ENCODE results near the gene ACTR3C.

DNA sequence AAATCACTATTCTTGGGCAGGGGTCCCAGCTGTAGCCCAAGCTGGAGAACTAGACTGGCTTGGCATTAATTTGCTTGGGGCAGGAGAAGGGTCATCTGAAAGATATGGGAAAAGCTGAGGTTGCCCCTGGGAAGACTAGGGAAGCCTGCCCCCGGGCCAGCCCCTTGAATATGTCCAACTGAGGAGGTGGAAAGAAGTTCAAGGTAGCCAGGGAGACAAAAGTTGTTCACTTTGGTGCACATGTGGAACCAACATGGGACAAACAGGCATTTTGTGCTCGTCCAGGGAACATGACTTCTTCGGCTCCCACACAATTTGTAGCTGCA lies 1.6 kb downstream of the ACTR3C start:
- TF ChIP-seq, protein P1, sequence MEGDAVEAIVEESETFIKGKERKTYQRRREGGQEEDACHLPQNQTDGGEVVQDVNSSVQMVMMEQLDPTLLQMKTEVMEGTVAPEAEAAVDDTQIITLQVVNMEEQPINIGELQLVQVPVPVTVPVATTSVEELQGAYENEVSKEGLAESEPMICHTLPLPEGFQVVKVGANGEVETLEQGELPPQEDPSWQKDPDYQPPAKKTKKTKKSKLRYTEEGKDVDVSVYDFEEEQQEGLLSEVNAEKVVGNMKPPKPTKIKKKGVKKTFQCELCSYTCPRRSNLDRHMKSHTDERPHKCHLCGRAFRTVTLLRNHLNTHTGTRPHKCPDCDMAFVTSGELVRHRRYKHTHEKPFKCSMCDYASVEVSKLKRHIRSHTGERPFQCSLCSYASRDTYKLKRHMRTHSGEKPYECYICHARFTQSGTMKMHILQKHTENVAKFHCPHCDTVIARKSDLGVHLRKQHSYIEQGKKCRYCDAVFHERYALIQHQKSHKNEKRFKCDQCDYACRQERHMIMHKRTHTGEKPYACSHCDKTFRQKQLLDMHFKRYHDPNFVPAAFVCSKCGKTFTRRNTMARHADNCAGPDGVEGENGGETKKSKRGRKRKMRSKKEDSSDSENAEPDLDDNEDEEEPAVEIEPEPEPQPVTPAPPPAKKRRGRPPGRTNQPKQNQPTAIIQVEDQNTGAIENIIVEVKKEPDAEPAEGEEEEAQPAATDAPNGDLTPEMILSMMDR (conservative IDR thresholded peaks at IDR 0.05; ENCODE audit: low read depth, low read length) = no peak
- no peak for TF ChIP-seq EZH2 (IDR thresholded peaks at IDR 0.05; ENCODE audit: borderline replicate concordance, low read depth, low read length, poor library complexity, severe bottlenecking)
